DLD1 (cell line): ENCODE measurements around the gene FCRLA.
"Not testable (repeated sequence)": the region's sequence is repeated elsewhere in the genome, so short reads cannot be mapped to it uniquely, and the experiment has no call there.

Source experiments
- in situ Hi-C: cut with HindIII; loops from 2 replicates; pipeline ENCODE4 v1.10.0; 2017; ENCODE audit warnings: low sequenced_read_pairs

FCRLA gene, protein sequence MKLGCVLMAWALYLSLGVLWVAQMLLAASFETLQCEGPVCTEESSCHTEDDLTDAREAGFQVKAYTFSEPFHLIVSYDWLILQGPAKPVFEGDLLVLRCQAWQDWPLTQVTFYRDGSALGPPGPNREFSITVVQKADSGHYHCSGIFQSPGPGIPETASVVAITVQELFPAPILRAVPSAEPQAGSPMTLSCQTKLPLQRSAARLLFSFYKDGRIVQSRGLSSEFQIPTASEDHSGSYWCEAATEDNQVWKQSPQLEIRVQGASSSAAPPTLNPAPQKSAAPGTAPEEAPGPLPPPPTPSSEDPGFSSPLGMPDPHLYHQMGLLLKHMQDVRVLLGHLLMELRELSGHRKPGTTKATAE

GRCh38 chr1:161706482-161707347, at the start of gene FCRLA:
Gene FCRLA, plus strand, starts transcription at chr1:161707229. Its CDS starts 36 bp downstream, at chr1:161707265.
- in situ Hi-C loops: no loop called here

- in situ Hi-C loops: not testable (repeated sequence)
These were observed 48.5 kb upstream of the FCRLA start for GRCh38 chr1:161658524-161658923.

- in situ Hi-C loops: not testable (repeated sequence)
These were observed 45.2 kb upstream of the FCRLA start for GRCh38 chr1:161661660-161662311.

DNA sequence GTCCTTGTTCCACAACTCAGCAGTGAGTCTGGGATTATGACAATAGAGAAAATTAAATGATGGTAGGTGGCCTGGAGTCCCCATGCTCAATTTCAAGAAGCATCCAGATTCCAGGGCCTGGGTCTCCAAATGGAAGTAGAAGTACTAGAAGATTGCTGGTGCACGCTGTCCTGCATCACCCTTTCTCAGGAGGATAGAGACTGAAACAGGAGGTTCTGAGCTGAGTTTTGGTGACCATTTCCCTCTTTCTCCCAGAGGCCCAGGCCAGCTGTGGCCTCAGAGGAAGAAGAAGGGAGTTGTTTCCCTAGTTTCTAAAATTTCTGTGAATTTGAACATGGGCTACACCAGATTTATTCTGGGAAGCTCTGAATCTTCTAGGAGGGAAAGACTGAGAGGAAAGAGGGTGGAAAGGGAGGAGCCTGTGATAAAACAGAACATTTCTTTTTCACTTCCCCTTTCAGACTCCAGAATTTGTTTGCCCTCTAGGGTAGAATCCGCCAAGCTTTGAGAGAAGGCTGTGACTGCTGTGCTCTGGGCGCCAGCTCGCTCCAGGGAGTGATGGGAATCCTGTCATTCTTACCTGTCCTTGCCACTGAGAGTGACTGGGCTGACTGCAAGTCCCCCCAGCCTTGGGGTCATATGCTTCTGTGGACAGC, 44.2 kb upstream of the FCRLA start, which contains the start of gene FCGR2B:
Gene FCGR2B (plus strand): TSS at position 460 of the 656 bp plus-strand sequence. CDS start 99 bp downstream, at position 559.
- in situ Hi-C loops: not testable (repeated sequence)

GRCh38 chr1:161663569-161663968, 43.5 kb upstream of the FCRLA start:
- in situ Hi-C loops: not testable (repeated sequence)

- in situ Hi-C loops: not testable (repeated sequence)
These were observed 42.3 kb upstream of the FCRLA start for GRCh38 chr1:161664689-161665088.

GRCh38 chr1:161671045-161672020, 35.7 kb upstream of the FCRLA start:
- in situ Hi-C loops: not testable (repeated sequence)

DNA sequence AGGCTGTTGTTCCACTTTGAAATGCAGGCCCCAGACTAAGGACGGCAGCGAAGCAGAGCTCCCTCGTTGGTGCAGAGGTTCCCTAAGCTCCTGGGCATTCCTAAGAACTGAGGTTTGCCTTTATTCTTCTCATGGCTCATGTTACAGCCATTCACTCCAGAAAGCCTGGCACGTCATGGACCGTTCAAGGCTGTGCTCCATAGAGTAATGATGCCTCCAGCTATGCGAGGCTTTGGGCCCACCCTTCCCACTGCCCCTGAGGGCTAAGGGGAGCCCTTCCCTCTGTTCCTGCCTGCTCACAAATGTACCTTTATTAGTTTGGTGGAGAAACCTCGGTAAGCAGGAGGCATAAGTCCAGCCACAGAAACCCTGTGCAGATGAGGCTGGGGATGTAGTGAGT, 33.6 kb upstream of the FCRLA start:
- in situ Hi-C loops: not testable (repeated sequence)

GRCh38 chr1:161674447-161674846, 32.6 kb upstream of the FCRLA start:
- in situ Hi-C loops: not testable (repeated sequence)

DNA sequence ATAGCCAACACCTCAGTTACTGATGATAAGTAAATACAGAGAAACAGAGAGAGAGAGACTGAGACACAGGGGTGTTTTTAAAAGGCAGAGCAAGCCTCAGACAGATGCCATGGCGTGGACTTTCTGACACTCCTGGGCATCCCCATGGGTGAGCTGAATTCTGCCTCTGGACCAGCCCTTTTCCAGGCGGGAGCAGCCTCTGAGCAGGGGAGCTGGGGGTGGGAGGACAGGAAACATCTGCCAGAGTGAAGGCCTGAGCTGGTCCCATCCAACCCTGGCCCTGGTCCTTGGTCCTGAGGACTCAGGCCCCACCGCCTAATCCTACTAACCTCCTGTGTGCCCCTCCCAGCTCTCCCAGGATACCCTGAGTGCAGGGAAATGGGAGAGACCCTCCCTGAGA, 32.1 kb upstream of the FCRLA start:
- in situ Hi-C loops: not testable (repeated sequence)

DNA sequence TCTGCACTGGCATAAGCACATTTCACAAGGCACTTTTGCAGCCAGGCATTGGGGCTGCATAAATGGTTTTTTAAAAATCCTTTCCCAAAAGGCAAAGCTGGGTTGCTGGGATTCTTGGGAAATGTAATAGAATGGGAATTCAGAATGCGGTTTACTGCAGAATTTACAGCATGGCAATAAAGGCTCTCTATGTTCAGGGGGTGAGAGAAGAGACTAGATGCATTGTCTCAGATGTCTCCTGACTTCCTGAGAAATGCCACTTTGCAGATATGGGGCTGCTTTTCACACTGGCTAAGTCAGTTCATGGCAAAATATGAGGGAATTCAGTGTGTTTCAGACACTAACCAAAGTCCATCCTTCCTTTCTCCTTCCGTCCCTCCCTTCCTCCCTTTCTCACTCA, 30.6 kb upstream of the FCRLA start:
- in situ Hi-C loops: no loop called here

- in situ Hi-C loops: no loop called here
These were observed 29.9 kb upstream of the FCRLA start for GRCh38 chr1:161676958-161677689.

DNA sequence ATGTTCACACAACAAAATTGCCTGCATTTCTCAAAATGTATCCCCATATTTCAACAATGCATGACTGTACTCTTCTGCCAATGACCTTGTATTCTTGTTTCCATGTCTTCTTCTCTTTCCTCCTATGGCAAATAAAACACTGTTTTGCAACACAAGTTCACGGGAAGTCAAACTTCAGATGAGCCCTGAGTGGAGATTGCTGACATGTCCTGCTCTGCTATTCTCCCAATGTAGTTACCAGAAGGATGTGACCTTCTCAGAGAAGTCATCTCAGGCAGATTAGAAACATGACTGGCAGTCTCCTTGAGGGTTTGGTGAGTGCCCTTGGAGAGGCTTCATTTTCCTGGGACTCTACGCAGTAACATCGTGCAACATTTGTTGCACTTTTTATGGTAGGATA, 28.5 kb upstream of the FCRLA start:
- in situ Hi-C loops: no loop called here

DNA sequence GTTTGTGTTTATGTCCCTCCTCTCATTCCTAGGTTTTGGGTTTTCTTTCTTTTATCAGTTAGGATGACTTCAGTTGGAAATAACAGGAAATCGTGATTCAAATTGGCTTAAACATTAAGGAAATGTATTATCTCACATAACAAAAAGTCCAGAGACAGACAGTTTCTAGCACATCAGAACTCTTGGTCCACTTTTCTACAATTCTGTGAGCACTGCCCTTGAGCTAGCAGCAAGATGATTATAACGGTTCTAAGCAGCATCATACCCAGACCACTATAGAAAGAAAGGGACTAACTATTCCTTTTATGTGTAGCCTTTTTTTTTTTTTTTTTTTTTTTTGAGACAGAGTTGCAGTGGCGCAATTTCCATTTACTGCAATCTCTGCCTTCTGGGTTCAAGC, 25.1 kb upstream of the FCRLA start:
- in situ Hi-C loops: no loop called here

DNA sequence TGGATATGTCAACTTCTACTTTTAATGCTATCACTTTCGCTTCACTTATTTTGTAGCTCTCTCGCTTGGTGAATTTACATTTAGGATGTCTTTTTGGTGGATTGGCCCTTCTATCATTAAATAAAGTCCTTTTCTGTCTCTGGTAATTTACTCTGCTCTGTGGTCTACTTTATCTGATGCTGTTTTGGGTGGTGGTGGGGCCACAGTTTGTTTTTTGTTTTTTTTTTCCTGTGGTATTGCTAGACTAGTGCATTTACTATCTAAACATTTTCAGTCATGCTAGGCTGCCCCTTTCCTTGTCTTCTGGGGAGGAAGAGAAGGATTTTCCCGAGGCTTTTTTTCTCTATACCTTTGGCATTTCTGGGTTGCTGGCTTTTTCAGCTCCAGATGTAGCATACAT, 18.1 kb upstream of the FCRLA start:
- in situ Hi-C loops: no loop called here

- in situ Hi-C loops: no loop called here
These were observed 15.2 kb upstream of the FCRLA start for GRCh38 chr1:161691846-161692245.

- in situ Hi-C loops: not testable (repeated sequence)
These were observed 13.9 kb upstream of the FCRLA start for GRCh38 chr1:161693020-161693712.

GRCh38 chr1:161698302-161698701, 8.7 kb upstream of the FCRLA start:
- in situ Hi-C loops: not testable (repeated sequence)
